ENCODE data around the gene RBBP5. TPM values are rescaled to one million over a fixed set of nuclear protein-coding genes. Genes with fewer than 3 reads are reported as not detected.

RBBP5 gene
- total RNA-seq, 1 experiment from 2014 or later: 10.7 TPM

GRCh38 chr1:205133287-205133686 lies 11.5 kb upstream of the RBBP5 start:
- DNase-seq (ENCODE audit: low spot score): no peak

DNA sequence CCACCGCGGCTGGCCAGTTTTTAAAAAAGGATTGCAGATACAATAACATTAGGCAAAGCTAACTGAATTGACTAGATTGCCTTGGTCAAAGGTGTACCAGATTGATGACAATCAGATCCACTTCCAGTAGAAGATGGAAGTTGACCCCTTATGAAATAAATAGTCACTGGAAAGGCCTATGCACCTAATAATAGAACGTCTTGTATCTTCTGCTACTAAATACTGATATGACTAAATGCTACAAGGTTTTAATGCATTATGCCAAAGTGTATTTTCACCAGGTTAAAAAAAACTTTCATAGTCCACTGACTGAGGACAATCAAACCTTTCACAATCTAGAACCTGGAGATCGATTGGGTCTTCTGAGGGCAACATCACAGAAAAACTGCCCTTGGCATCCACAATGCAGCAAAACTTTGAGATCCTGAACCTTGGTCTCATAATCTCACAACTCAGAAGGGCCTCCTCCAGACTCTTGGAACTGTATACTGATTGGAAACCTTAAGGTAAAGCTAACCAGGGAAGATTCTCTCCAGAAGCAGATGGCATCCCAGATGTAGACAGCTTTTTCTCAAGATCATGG lies 7.8 kb upstream of the RBBP5 start:
- no peak for DNase-seq (ENCODE audit: low spot score)

GRCh38 chr1:205128050-205128449 lies 6.3 kb upstream of the RBBP5 start:
- no peak for DNase-seq (ENCODE audit: low spot score)

GRCh38 chr1:205127646-205128045 lies 5.9 kb upstream of the RBBP5 start:
- no peak for DNase-seq (ENCODE audit: low spot score)

DNA sequence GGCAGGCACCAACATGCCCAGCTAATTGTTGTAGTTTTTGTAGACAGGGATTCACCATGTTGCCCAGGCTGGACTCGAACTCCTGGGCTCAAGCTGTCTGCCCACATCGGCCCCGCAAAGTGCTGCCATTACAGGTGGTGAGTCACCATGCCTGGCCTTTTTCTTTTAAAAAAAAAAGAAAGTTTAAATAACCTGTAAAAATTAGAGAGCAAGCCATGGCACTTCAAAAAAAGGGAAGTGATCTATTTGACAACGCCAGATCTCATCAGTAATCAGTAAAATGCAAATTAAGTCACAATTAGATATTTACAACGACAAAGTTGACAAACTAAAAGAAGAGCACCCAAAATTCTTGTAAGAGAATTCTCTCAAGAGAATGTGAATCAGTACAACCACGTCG lies 2.9 kb upstream of the RBBP5 start:
- no peak for DNase-seq (ENCODE audit: low spot score)

- no peak for DNase-seq (ENCODE audit: low spot score)
Observed at GRCh38 chr1:205122489-205122882, 708 bp upstream of the RBBP5 start.

DNA sequence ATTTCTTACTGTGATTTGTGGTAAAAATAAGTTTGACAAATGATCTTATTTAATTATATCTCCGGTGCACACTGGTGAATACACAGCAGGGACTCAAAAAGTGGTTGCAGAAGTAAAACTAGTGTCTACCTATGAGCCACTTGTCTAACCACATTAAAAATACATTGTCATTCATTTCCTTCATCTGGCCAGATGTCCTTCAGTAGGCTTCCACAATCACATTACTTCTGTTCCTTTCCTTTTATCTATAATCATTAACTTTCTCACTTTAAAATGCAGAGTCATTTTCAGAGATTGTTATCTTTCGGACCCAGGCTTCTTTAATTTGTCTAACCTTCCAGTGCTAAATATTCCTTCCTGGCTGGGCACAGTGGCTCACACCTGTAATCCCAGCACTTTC lies 3.0 kb downstream of the RBBP5 start:
- DNase-seq (ENCODE audit: low spot score): no peak

- DNase-seq (ENCODE audit: low spot score): no peak
Observed at GRCh38 chr1:205111354-205111753, 10.4 kb downstream of the RBBP5 start.

GRCh38 chr1:205109711-205110110 lies 12.1 kb downstream of the RBBP5 start:
- DNase-seq (ENCODE audit: low spot score): no peak

- no peak for DNase-seq (ENCODE audit: low spot score)
Observed at GRCh38 chr1:205109269-205109668, 12.5 kb downstream of the RBBP5 start.

GRCh38 chr1:205108464-205108863 lies 13.3 kb downstream of the RBBP5 start:
- DNase-seq (ENCODE audit: low spot score): no peak

- no peak for DNase-seq (ENCODE audit: low spot score)
Observed at GRCh38 chr1:205107327-205107726, 14.5 kb downstream of the RBBP5 start.

GRCh38 chr1:205102404-205102803 lies 19.4 kb downstream of the RBBP5 start:
- DNase-seq (ENCODE audit: low spot score): no peak

- no peak for DNase-seq (ENCODE audit: low spot score)
Observed at GRCh38 chr1:205098242-205098641, 23.5 kb downstream of the RBBP5 start.

GRCh38 chr1:205095422-205095821 lies 26.4 kb downstream of the RBBP5 start:
- no peak for DNase-seq (ENCODE audit: low spot score)

- DNase-seq (ENCODE audit: low spot score): no peak
Observed at GRCh38 chr1:205091043-205091740, 30.6 kb downstream of the RBBP5 start.

- no peak for DNase-seq (ENCODE audit: low spot score)
Observed at GRCh38 chr1:205088341-205088740, 33.4 kb downstream of the RBBP5 start.

DNA sequence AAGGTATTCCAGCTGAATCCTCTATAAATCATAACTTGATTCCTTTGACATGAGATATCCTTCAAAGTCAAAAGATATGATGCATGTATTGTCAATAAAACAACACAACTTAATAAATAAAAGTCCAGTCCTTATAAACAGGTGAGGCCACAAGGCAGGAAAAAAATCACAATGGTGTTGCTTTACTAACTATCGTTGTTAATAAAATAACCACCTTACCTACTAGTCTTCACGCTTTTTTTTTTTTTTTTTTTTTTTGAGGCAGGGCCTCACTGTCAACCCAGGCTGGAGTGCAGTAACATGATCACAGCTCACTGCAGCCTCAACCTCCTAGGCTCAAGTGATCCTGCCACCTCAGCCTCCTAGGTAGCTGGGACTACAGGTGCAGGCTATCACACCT lies 37.4 kb downstream of the RBBP5 start, which contains the start of gene TMEM81:
TMEM81 (minus strand) TSS at position 101 of the 400 bp plus-strand sequence. CDS start 140 bp downstream, outside the sequence.
- no peak for DNase-seq (ENCODE audit: low spot score)

GRCh38 chr1:205082431-205082830 lies 39.3 kb downstream of the RBBP5 start:
- DNase-seq (ENCODE audit: low spot score): no peak

DNA sequence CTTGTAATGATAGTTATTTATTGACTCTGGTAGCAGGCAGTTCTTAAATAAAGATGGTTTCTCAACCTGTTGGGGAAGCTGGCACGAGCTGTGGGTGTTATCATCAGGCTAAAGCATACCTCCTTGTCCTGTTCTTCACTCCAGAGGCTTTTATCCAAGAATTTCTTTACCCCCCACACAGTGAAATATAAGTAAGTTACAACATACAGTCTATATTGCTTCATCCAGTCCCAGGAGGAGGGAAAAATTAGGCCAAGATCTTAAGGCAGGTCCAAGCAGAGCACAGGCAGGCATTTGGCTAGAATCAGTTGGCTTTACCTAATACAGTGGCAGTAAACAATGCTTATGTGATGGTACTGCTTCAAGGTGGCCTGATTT lies 43.9 kb downstream of the RBBP5 start:
- DNase-seq (ENCODE audit: low spot score): no peak

- DNase-seq (ENCODE audit: low spot score): no peak
Observed at GRCh38 chr1:205077158-205077933, 44.4 kb downstream of the RBBP5 start.

DNA sequence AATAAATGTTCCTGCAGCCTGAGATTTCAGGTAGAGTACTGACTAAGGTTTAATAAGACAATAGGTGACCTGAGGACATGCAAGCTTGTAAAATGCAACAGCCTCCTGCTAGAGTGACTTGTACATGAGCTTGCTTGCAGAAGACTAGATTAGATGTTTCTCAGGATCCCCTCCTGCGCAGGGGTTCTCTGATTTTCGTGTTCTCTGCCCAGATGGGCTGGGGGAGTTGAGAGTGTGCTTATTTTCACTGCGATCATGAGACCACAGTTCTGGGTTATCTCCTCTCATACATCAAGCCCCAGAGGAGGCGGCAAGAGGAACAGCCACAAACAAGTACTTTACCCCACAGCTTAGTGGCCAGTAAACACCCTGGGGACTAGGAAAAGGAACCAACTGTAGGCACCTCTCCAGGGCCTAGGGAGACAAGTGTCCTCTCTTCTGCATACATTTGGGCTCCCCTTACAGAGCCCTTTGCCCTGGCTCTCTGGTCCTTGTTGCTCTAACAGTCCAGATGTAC lies 45.5 kb downstream of the RBBP5 start:
- DNase-seq (ENCODE audit: low spot score): no peak

Measured in HT-29 (cell line).